HTERT RPE-1 (cell line): ENCODE data around the gene LRIG1.

ENCODE experiments used
- in situ Hi-C: fragments of 300-500 bp; cut with MboI; formaldehyde crosslinking; loops from 4 replicates; pipeline ENCODE4 v1.14.3; 2020; ENCODE audit warnings: low sequenced_read_pairs

Gene LRIG1

DNA sequence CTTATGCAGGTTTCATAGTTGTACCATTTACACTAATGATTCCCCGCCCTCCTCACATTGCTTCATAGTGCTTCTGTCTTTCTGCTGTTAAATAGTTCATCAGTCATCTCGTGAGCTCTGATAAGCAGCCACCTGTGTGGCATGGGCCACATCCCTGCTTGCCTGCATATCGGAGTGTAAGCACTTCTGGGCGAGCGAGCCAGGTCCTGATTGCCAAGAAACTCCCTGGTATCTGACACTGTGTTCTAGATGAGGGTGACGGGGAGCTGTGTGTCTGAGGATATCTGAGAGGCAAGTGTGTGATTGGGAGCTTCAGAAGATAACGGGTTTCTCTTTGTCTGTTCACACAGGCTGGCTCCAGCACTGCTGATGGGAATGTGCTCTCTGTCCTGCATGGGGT lies 130.6 kb downstream of the LRIG1 start:
- in situ Hi-C loops: no loop called here

DNA sequence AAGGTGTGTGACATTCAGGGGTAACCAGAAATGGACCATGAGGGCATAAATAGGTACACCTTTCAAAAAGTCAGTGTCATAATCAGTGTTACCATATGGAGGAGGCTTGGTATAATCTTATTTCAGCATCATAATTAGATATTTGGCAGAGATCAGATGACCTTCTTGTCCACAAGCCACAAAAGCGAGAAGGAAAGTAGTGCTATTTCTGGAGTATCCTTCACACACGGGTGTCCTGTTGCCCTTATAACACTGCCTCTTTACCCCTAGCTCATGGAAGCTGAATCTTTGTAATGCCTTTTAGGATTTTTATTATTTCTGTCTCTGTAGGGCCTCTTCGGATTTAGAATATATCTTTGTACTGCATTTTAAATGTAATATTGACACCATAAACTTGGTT lies 132.8 kb downstream of the LRIG1 start:
- in situ Hi-C loops: no loop called here

DNA sequence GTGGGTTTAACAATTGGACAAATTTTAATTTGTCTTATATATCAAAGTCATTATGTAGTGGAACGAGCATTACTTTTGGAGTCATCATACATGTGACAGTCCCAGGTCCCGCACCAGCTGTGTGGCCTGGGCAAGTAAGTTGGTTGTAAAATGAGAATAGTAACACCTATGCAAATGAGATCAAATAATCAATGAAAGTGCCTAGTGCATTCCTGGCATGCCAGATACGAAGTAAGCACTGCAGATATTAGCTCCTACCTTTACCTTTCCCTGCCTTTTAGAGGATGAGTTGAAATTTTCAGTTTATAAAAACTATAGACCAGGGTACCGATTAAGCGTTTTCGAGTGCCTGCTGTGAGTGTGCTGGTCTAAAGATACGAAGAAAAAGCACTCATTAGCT lies 134.1 kb downstream of the LRIG1 start:
- in situ Hi-C loops: no loop called here

DNA sequence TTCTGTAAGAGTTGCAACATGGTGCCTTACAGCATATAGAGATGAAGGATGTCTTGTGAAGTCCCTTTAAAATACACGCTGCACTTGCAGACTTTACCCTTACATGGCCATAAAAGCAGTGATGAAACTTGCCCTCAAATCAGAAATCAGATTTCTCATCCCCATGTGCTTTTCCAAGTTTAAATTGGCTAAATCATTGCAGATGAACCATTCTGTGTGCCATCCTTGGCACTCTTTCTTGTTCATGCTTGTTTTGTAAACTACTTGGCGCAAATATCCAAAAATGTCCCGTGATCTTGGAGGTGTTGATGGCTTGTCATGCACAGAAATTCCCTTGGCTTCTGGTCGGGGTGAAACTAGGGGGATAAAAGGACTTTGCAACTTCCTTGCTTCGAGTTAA lies 135.7 kb downstream of the LRIG1 start:
- in situ Hi-C loops: no loop called here

DNA sequence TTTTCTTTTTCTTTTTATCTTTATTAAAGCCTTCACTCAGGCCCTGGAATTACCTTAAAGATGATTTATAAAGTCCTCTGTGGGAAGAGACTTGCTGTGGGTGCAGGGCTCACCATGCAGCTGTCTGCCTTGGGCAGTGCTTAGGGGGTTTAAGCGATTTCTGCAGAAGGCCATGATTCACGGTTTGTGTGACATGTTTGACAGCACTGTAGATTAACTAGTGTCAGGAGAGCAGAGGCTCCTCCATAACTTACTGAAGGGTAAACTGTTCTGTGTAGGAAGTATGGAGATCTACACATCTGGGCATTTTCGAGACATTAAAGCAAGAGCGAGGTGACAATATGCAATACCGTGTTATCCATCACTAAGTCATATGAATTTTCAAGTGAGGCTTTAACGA lies 137.7 kb downstream of the LRIG1 start:
- in situ Hi-C loops: no loop called here

DNA sequence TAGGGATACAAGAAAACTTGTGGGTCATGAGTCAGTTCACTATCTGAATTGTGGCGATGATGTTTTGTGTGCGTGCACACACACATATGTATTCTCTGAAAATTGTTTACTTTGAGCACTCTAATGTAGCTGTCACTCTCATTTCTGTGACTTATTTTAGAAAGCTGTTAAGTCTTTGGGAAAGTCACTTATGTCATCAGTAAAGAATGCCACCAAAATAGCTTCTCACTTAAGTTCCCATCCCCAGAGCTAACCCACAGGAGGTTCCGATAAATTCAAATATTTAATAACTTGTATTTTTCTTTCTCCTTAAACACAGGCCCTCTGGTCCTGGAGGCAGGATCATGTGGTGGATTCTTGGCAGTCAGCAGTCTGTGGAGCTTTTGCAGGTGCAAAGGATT lies 138.3 kb downstream of the LRIG1 start:
- in situ Hi-C loops: no loop called here

DNA sequence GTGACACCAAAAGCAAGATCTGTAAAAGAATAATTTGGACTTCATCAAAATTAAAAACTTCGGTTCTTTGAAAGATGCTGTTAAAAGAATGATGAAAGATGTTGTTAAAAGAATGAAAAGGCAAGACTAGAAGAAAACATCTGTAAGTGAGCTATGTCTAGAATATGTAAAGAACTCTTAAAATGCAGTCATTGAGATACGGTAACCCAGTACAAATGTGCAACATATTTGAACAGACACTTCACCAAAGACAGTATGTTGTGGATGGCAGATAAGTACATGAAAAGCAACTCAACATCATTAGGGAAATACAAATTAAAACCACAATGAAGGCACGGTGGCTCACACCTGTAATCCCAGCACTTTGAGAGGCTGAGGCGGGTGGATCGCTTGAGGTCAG lies 139.5 kb downstream of the LRIG1 start:
- in situ Hi-C loops: no loop called here

DNA sequence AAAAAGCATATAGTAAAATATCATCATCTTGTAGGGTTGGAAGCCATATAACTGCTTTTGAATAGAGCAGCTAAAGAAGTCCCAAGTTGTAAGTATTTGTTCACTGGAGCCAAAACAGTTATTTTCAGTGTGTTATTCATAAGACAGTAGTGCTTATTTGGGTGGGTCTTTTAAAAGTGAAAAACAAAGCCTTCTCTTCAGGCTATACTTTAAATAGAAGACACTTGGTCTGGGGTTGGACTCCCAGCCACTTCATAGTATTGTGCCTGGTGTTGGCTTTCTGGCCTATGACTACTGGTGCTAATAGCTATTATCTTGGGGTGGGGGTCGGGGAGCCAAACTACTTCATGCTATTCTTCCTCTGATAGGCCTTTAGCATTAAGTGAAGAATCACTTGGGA lies 144.8 kb downstream of the LRIG1 start:
- in situ Hi-C loops: no loop called here

DNA sequence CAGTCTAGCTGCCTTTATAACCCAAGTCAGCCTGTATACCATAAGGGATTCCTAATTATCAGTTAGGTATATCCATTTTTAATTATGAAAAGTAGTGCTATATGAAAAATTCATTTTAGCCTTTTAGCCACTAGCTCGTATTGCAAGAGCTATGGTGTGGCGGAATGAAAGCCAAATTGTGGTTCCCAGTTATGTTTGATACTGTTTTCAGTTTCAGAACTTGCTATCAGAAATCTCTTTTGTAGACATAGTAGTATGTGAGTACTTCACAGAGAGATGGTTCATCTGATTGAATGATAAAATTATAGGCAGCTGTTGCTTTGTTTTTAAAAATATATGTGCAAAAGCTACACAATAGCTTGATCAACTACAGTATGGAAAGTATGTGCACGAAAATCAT lies 145.4 kb downstream of the LRIG1 start:
- in situ Hi-C loops: no loop called here

DNA sequence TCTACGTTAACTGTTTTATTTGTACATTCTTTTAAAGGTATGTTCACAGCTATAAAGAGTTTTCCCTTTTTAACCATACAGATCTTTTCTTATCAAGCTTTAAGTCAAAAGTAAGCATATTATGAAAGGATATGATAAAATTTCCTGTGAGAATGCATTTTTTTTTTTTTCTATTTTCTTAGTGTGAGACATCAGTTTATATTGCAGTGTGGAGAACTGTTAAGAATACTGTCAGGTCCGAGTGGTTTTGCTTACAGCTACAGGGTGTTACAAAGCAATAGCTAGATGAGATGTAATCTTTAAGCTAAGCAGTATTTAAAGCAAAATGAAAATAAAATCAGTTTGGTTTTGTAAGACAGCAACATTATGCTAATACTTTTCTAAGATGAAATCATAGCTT lies 146.8 kb downstream of the LRIG1 start:
- in situ Hi-C loops: no loop called here

DNA sequence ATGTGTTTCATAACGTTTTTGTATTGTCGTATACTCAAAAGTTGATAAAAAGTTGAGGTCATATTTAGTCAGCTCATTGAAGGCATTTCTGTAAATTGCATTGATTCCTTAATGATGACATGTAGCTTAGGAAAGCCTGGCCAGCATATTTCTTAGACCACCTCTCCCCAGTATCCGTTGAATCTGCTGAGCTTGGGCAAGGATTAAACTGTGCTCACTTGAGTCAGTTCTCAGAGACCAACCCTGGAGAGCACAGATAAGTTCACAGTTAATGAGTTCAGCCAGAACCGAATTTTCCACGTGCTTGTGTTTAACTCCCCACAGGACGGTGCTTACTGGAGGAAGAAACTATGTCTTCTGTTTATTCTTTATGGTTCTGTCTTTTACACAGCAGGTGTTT lies 147.3 kb downstream of the LRIG1 start:
- in situ Hi-C loops: no loop called here

DNA sequence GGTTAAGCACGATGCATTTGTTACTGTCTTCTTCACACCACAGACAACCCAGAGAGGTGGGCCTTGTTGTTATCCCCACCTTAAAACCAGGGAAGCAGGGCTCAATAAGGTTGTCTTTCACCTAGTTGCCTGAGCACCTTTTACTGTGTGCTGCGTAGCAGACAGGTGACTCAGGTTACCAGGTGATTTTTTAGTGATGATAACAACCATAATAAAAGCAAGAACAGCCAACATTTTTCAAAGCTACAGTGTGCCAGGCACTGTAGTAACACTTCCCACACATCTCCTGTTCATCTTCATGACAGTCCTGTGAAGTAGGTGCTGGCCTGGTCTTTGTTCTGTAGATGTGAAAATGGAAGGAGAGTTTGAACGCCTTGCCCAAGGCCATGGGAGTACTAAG lies 147.8 kb downstream of the LRIG1 start:
- in situ Hi-C loops: no loop called here

DNA sequence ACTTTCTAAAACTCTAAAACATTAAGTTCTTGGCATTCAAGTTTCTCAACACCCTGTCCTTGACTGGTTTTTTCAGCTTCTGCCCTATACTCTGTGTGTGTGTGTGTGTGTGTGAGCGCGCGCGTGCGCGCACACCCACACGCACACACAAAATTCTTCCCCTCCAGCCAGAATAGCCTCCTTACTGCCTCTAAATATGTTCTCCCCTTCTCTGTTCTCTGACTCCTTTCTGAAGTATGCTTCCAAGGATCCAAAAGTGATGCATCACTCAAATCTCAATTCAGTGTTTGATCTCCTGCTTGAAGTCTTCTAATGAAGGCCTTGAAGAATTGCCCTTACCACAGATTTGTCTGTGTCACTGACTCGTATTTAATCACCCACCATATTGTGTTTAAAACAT lies 150.2 kb downstream of the LRIG1 start:
- in situ Hi-C loops: no loop called here

DNA sequence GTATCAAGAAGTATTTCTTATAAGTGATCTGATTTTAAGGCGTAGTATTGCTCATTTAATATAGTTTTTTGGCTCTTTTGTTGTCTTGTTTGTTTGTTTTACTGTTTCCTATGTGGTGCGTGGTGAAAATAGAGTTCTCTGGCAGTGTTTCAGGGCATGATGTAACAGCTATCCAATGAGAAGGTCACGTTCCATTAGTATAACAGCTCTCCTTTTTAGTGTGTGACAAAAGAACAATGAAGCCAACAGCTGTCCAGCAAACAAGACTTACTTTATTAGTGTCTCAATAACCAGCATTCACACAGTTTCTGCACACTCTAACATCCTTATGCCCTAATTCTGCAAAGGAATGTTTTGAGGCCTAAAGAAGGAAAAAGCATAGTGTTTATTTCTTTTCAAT lies 152.1 kb downstream of the LRIG1 start:
- in situ Hi-C loops: no loop called here

DNA sequence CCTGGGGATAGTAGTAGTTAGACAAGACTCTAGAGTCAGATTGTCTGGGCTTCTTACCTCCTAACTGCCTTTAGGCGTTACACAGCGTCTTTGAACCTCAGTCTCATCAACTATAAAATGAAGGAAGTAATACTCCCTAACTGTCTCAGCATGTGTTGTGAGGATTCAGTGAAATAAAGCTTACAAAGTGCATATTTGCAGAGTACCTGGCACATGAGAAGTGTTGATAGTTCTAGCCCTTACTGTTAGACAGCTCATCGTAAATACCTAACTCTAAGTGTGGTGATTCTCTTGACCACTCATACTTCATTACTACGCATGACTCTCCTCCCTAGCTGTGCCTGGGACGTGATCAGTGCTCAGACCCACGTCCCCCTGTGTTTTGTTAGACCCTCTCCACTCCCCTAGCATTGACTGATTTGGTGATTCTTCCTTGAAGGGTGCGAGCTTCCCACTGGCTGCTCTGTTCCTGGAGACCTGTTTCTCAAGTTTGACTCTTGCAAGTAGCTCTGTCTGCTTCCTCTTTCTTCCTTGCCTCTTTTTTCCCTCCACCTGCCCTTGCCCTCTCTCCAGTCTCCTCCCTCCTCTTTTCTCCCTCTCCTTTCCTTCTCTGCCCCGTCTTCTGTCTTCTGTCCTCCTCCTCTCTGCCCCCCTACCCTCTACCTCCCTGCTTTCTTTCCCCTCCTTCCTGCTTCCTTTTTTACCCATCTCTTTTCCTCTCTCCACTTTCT lies 155.8 kb downstream of the LRIG1 start:
- in situ Hi-C loops: no loop called here

DNA sequence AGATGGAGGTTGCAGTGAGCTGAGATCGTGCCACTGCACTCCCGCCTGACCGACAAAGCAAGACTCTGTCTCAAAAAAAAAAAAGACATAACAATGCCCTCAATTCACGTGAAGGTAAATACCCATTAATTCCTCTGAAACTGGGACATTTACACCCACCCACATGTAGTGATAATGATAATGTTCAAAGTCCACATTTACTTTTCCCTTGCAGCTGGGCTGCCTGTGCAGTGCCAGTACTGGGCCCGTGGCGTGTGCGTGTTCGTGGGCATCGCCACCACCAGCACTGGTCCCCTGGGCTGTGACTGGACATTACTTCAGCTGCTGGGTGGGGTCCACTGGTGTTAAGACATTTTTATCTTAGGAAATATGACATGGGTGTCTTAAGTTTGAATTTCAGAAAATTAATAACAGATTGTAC lies 156.4 kb downstream of the LRIG1 start:
- in situ Hi-C loops: no loop called here

DNA sequence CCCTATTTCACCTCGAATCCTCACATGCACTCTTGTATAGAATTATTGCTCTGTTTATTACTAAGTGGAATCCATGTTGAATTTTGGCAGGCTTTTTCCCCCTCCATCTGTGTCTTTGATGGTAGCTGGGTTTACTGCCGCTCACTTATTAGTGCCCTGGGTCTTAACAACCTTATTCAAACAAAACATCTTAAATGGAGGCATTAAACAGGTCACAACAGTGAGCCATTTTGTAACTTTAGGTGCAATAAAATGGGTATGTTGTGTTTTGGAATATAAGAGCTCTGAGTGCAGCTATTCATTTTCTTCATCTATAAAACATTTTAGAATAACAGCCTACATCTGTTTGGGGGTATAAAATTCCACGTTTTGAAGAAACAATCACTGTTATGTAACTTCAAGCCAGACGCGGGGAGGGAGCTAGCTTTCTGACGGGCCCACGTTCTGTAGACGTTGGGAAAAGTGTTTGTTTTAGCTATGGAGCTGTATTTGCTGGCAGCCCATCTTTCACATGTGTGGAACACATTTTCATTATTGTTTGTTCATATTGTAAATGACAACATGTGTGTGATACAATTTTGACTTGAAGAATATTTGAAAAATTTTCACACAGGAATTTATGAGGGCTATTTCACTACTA lies 158.0 kb downstream of the LRIG1 start:
- in situ Hi-C loops: no loop called here

DNA sequence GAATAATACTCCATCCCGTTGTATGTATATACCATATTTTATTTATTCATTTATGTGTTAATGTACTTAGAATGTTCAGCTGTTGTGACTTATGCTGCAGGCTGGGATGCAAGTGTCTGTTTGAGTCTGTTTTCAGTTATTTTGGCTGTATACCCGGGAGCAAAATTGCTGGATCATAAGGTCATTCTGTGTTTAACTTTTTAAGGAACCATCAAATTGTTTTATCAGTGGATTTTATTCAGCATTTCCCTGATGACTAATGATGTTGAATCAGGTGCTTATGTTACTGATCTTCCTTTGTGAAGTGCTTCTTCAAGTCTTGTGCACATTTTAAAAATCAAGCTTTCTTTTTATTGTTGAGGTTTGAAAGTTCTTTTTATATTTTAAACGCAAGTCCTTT lies 161.9 kb downstream of the LRIG1 start:
- in situ Hi-C loops: no loop called here

DNA sequence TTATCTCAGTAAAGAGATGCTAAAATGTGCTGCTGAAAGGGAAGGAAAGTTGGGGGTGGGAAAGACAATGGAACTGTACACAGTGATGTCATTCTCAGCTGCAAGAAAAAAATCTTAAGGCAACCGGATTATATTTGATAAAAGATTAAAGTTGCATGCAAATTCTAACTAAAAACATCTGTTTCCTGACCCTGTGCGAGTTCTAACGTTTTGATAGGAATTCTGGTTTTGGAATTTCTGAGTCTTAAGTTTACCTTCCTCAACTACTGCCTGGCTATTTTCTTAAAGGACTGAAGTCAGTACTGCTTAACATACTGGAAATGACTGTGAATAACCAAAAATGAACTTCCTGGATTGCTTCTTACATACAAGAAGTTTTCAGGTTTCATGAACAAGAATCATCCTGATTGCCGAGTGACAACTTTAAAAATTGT lies 164.5 kb downstream of the LRIG1 start:
- in situ Hi-C loops: no loop called here

DNA sequence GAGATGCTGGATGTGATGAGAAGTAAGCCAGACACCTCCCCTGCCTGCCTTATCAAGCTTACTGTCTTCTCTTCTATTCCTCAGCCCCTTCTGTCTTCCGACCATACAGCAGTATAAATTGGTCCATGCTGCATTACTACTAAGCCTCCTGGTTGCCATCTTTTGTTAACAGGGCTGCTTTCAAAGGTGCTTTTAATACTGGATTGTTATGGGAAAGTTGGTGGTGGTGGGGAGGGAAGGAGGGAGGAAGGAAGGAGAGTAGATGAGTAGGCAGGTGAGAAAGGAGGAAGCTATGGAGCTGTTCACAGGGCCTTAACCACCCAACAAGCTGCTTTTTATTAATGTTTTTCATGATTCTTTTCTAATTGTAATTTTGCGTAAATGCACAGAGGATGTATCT lies 165.2 kb downstream of the LRIG1 start:
- in situ Hi-C loops: no loop called here
